ENCODE measurements around the gene MYG1.

GRCh38 chr12:53254816-53255545 lies 44.5 kb upstream of the MYG1 start:
- TF ChIP-seq JUND (IDR thresholded peaks at IDR 0.05) = no peak
- no peak for TF ChIP-seq CTCF (IDR thresholded peaks at IDR 0.05)
- TF ChIP-seq TCF12 (IDR thresholded peaks at IDR 0.05) = no peak
- TF ChIP-seq RAD21 (IDR thresholded peaks at IDR 0.05; ENCODE audit: low read length) = no peak
- no peak for TF ChIP-seq GABPA (IDR thresholded peaks at IDR 0.05; ENCODE audit: low read depth)
- TF ChIP-seq SIN3A (IDR thresholded peaks at IDR 0.05; ENCODE audit: borderline replicate concordance, low read depth, low read length) = no peak
- no peak for TF ChIP-seq TEAD4 (IDR thresholded peaks at IDR 0.05; ENCODE audit: borderline replicate concordance, insufficient read depth)
- no peak for TF ChIP-seq POLR2AphosphoS5 (IDR thresholded peaks at IDR 0.05; ENCODE audit: low read depth, low read length)
